SK-N-MC (cell line): ENCODE measurements around the gene LRRC4C.

Experiments used
- EZH2 ChIP-seq: fragments of 200-600 bp; sonication (generic); IDR thresholded peaks from one replicate; pipeline ENCODE4 v1.6.1; 2017; ENCODE audit warnings: antibody characterized with exemption
- POLR2AphosphoS5 ChIP-seq: IDR thresholded peaks from 2 replicates; pipeline ENCODE4 v1.6.1; 2012; ENCODE audit warnings: mild to moderate bottlenecking, low read depth, low read length, borderline replicate concordance

- TF ChIP-seq EZH2 (no peak), POLR2AphosphoS5 (no peak)
These were observed 1186.2 kb downstream of the LRRC4C start for GRCh38 chr11:40273192-40273732.
